ENCODE measurements around the gene NDOR1.

Gene NDOR1

GRCh38 chr9:137230705-137231371, 25.3 kb downstream of the NDOR1 start, which contains the start of gene SLC34A3:
Gene SLC34A3, plus strand, starts transcription at chr9:137230901. Its CDS starts 802 bp downstream, at chr9:137231703.
- H3K4ac ChIP-seq (ENCODE audit: low read depth, low read length): no peak within 1 kb of the TSS
- no peaks in the 10 kb centered on the region for H3K36me3 ChIP-seq (ENCODE audit: control insufficient read depth in 1 of 2, insufficient read depth in 2 of 2, low read length in 2 of 2)
- H3K18ac ChIP-seq (ENCODE audit: low read length): no peak within 1 kb of the TSS
- no peak within 1 kb of the TSS for H3K4me3 ChIP-seq (ENCODE audit: low read depth, low read length)
- no peaks in the 10 kb centered on the region for H3K79me2 ChIP-seq (ENCODE audit: control insufficient read depth, insufficient read depth, low read length, poor library complexity)
- no peak within 1 kb of the TSS for H3K14ac ChIP-seq (ENCODE audit: low read length)
- H2AK5ac ChIP-seq (ENCODE audit: low read length): no peak within 1 kb of the TSS
- no peak within 1 kb of the TSS for H4K91ac ChIP-seq (ENCODE audit: low read depth, low read length)
- no CpG with 5 or more reads among the region's 14 CpGs for WGBS (ENCODE audit: extremely low coverage, insufficient coverage, insufficient read length)
- H3K4me2 ChIP-seq (ENCODE audit: low read length): no peak within 1 kb of the TSS
- no peak within 1 kb of the TSS for H4K8ac ChIP-seq (ENCODE audit: low read depth, low read length)
- no peaks in the 10 kb centered on the region for H3K27me3 ChIP-seq (ENCODE audit: insufficient read depth, low read length)
- no peak within 1 kb of the TSS for H3K9ac ChIP-seq (ENCODE audit: low read length)
- peaks cover 3% of the 10 kb centered on the region for H3K9me3 ChIP-seq (ENCODE audit: insufficient read depth, low read depth, low read length)
- no peak within 1 kb of the TSS for H3K27ac ChIP-seq (ENCODE audit: low read depth, low read length)
- no peak within 1 kb of the TSS for H2BK12ac ChIP-seq (ENCODE audit: low read length)
- H3K79me1 ChIP-seq (ENCODE audit: low read length): no peaks in the 10 kb centered on the region
- H3K4me1 ChIP-seq (ENCODE audit: control insufficient read depth in 1 of 2, insufficient read depth in 2 of 2, low read length in 2 of 2): peaks cover 10 to 17% of the 10 kb centered on the region in 2 experiments
- H2BK5ac ChIP-seq (ENCODE audit: low read depth, low read length, poor library complexity): no peak within 1 kb of the TSS
- H4K12ac ChIP-seq (ENCODE audit: low read depth, low read length): no peak within 1 kb of the TSS
- H2BK120ac ChIP-seq (ENCODE audit: insufficient read depth, low read length, poor library complexity): no peak within 1 kb of the TSS
- no peak for DNase-seq
- H3K23ac ChIP-seq (ENCODE audit: low read length): no peak within 1 kb of the TSS
- no peak within 1 kb of the TSS for H2AFZ ChIP-seq (ENCODE audit: insufficient read depth, low read length, poor library complexity)

- Histone ChIP-seq H3K9me3 (ENCODE audit: insufficient read depth, low read depth, low read length) (peaks cover 3% of the 10 kb centered on the region), H3K18ac (ENCODE audit: low read length) (no peak overlapping the region), H2BK5ac (ENCODE audit: low read depth, low read length, poor library complexity) (no peak overlapping the region), H2BK12ac (ENCODE audit: low read length) (no peak overlapping the region), H3K4me3 (ENCODE audit: low read depth, low read length) (no peak overlapping the region), H2AFZ (ENCODE audit: insufficient read depth, low read length, poor library complexity) (no peak overlapping the region), H3K9ac (ENCODE audit: low read length) (no peak overlapping the region), H3K79me2 (ENCODE audit: control insufficient read depth, insufficient read depth, low read length, poor library complexity) (no peaks in the 10 kb centered on the region), H3K79me1 (ENCODE audit: low read length) (no peaks in the 10 kb centered on the region), H3K4ac (ENCODE audit: low read depth, low read length) (no peak overlapping the region), H2AK5ac (ENCODE audit: low read length) (no peak overlapping the region), H3K36me3 (ENCODE audit: control insufficient read depth in 1 of 2, insufficient read depth in 2 of 2, low read length in 2 of 2) (no peaks in the 10 kb centered on the region), H4K12ac (ENCODE audit: low read depth, low read length) (no peak overlapping the region), H2BK120ac (ENCODE audit: insufficient read depth, low read length, poor library complexity) (no peak overlapping the region), H3K27ac (ENCODE audit: low read depth, low read length) (no peak overlapping the region), H3K4me1 (ENCODE audit: control insufficient read depth in 1 of 2, insufficient read depth in 2 of 2, low read length in 2 of 2) (peaks cover 7 to 14% of the 10 kb centered on the region in 2 experiments), H4K8ac (ENCODE audit: low read depth, low read length) (no peak overlapping the region), H4K91ac (ENCODE audit: low read depth, low read length) (no peak overlapping the region), H3K14ac (ENCODE audit: low read length) (no peak overlapping the region), H3K23ac (ENCODE audit: low read length) (no peak overlapping the region), H3K4me2 (ENCODE audit: low read length) (no peak overlapping the region), H3K27me3 (ENCODE audit: insufficient read depth, low read length) (no peaks in the 10 kb centered on the region)
- no peak for DNase-seq
- no CpG with 5 or more reads among the region's 23 CpGs for WGBS (ENCODE audit: extremely low coverage, insufficient coverage, insufficient read length)
Observed at GRCh38 chr9:137231372-137232039, 26.0 kb downstream of the NDOR1 start.

- H4K8ac ChIP-seq (ENCODE audit: low read depth, low read length): no peak overlapping the region
- H3K18ac ChIP-seq (ENCODE audit: low read length): no peak overlapping the region
- H4K12ac ChIP-seq (ENCODE audit: low read depth, low read length): no peak overlapping the region
- H3K4me3 ChIP-seq (ENCODE audit: low read depth, low read length): no peak overlapping the region
- H4K91ac ChIP-seq (ENCODE audit: low read depth, low read length): no peak overlapping the region
- no peaks in the 10 kb centered on the region for H3K36me3 ChIP-seq (ENCODE audit: control insufficient read depth in 1 of 2, insufficient read depth in 2 of 2, low read length in 2 of 2)
- H3K14ac ChIP-seq (ENCODE audit: low read length): no peak overlapping the region
- peaks cover 1% of the 10 kb centered on the region for H3K9me3 ChIP-seq (ENCODE audit: insufficient read depth, low read depth, low read length)
- H3K27me3 ChIP-seq (ENCODE audit: insufficient read depth, low read length): no peaks in the 10 kb centered on the region
- no peaks in the 10 kb centered on the region for H3K79me2 ChIP-seq (ENCODE audit: control insufficient read depth, insufficient read depth, low read length, poor library complexity)
- H2AK5ac ChIP-seq (ENCODE audit: low read length): no peak overlapping the region
- H3K23ac ChIP-seq (ENCODE audit: low read length): no peak overlapping the region
- no peak overlapping the region for H2BK5ac ChIP-seq (ENCODE audit: low read depth, low read length, poor library complexity)
- H3K4ac ChIP-seq (ENCODE audit: low read depth, low read length): no peak overlapping the region
- no peak overlapping the region for H2BK12ac ChIP-seq (ENCODE audit: low read length)
- no peak overlapping the region for H2BK120ac ChIP-seq (ENCODE audit: insufficient read depth, low read length, poor library complexity)
- WGBS (ENCODE audit: extremely low coverage, insufficient coverage, insufficient read length): no CpG with 5 or more reads among the region's 10 CpGs
- no peak overlapping the region for H3K27ac ChIP-seq (ENCODE audit: low read depth, low read length)
- no peak overlapping the region for H3K9ac ChIP-seq (ENCODE audit: low read length)
- DNase-seq: no peak
- peaks cover 8 to 13% of the 10 kb centered on the region in 2 experiments for H3K4me1 ChIP-seq (ENCODE audit: control insufficient read depth in 1 of 2, insufficient read depth in 2 of 2, low read length in 2 of 2)
- H3K4me2 ChIP-seq (ENCODE audit: low read length): no peak overlapping the region
- no peaks in the 10 kb centered on the region for H3K79me1 ChIP-seq (ENCODE audit: low read length)
- H2AFZ ChIP-seq (ENCODE audit: insufficient read depth, low read length, poor library complexity): no peak overlapping the region
Observed at GRCh38 chr9:137232101-137232500, 26.6 kb downstream of the NDOR1 start.

GRCh38 chr9:137232510-137232909, 27.0 kb downstream of the NDOR1 start:
- H3K36me3 ChIP-seq (ENCODE audit: control insufficient read depth in 1 of 2, insufficient read depth in 2 of 2, low read length in 2 of 2): no peaks in the 10 kb centered on the region
- H3K27ac ChIP-seq (ENCODE audit: low read depth, low read length): no peak overlapping the region
- H4K8ac ChIP-seq (ENCODE audit: low read depth, low read length): no peak overlapping the region
- H4K91ac ChIP-seq (ENCODE audit: low read depth, low read length): no peak overlapping the region
- no CpG with 5 or more reads among the region's 24 CpGs for WGBS (ENCODE audit: extremely low coverage, insufficient coverage, insufficient read length)
- H3K4me1 ChIP-seq (ENCODE audit: control insufficient read depth in 1 of 2, insufficient read depth in 2 of 2, low read length in 2 of 2): peaks cover 5 to 9% of the 10 kb centered on the region in 2 experiments
- H3K79me2 ChIP-seq (ENCODE audit: control insufficient read depth, insufficient read depth, low read length, poor library complexity): no peaks in the 10 kb centered on the region
- H2AK5ac ChIP-seq (ENCODE audit: low read length): no peak overlapping the region
- no peak overlapping the region for H3K9ac ChIP-seq (ENCODE audit: low read length)
- H3K9me3 ChIP-seq (ENCODE audit: insufficient read depth, low read depth, low read length): peaks cover 1% of the 10 kb centered on the region
- H4K12ac ChIP-seq (ENCODE audit: low read depth, low read length): no peak overlapping the region
- no peak overlapping the region for H3K18ac ChIP-seq (ENCODE audit: low read length)
- H3K4ac ChIP-seq (ENCODE audit: low read depth, low read length): no peak overlapping the region
- H3K27me3 ChIP-seq (ENCODE audit: insufficient read depth, low read length): no peaks in the 10 kb centered on the region
- no peak overlapping the region for H3K4me2 ChIP-seq (ENCODE audit: low read length)
- H2AFZ ChIP-seq (ENCODE audit: insufficient read depth, low read length, poor library complexity): no peak overlapping the region
- H3K4me3 ChIP-seq (ENCODE audit: low read depth, low read length): no peak overlapping the region
- H2BK5ac ChIP-seq (ENCODE audit: low read depth, low read length, poor library complexity): no peak overlapping the region
- no peak overlapping the region for H3K23ac ChIP-seq (ENCODE audit: low read length)
- no peak overlapping the region for H3K14ac ChIP-seq (ENCODE audit: low read length)
- DNase-seq: no peak
- no peaks in the 10 kb centered on the region for H3K79me1 ChIP-seq (ENCODE audit: low read length)
- no peak overlapping the region for H2BK120ac ChIP-seq (ENCODE audit: insufficient read depth, low read length, poor library complexity)
- no peak overlapping the region for H2BK12ac ChIP-seq (ENCODE audit: low read length)

Data from trophoblast cell (in vitro differentiated cells and primary cell).